Epidermal melanocyte (primary cell): ENCODE measurements around the gene ARHGAP27.
"Not testable (repeated sequence)": the region's sequence is repeated elsewhere in the genome, so short reads cannot be mapped to it uniquely, and the experiment has no call there.

Experiments used
- DNase-seq: peaks from one replicate; pipeline ENCODE4 v3.0.0; 2011; ENCODE audit warnings: low spot score; ENCODE audit not compliant: insufficient read length

ARHGAP27 gene, protein sequence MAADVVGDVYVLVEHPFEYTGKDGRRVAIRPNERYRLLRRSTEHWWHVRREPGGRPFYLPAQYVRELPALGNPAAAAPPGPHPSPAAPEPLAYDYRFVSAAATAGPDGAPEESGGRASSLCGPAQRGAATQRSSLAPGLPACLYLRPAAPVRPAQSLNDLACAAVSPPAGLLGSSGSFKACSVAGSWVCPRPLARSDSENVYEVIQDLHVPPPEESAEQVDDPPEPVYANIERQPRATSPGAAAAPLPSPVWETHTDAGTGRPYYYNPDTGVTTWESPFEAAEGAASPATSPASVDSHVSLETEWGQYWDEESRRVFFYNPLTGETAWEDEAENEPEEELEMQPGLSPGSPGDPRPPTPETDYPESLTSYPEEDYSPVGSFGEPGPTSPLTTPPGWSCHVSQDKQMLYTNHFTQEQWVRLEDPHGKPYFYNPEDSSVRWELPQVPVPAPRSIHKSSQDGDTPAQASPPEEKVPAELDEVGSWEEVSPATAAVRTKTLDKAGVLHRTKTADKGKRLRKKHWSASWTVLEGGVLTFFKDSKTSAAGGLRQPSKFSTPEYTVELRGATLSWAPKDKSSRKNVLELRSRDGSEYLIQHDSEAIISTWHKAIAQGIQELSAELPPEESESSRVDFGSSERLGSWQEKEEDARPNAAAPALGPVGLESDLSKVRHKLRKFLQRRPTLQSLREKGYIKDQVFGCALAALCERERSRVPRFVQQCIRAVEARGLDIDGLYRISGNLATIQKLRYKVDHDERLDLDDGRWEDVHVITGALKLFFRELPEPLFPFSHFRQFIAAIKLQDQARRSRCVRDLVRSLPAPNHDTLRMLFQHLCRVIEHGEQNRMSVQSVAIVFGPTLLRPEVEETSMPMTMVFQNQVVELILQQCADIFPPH

DNA sequence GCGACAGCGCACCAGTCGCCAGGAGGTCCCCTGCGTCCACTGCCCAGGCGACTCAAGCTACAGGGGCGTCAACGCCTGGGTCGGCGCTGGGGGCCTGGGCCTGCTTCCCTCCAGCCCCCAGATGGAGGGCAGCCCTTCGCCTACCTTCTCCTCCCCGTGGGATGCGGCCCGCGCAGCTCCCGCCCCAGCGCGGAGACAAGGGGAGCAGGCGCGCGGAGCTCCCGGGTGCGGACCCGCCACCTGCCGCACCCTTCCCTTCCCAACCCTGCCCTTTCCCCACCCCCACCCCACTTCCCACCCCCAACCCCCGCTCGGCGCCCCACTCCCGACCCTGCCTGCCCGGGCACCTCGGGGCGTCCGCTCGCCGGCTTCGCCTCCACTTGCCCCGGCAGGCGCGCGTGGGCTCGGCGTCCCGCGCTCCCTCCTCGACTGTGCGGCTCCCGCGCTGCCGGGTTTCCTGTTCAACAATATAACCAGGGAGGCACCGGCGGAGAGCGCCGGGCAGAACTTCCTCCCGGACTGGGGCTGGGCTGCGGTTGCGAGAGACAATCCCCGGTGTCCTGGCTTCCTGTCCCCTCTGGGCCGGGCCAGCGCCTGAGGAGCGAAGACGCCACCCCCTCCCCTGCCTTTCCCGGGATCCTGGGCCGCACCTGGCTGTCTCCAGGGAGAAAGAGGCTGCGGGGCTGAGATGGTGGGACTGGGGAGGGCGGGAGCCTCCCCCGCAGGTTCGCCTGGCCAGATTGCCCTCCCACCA, at the start of gene ARHGAP27:
ARHGAP27 (minus strand) TSS at position 466 of the 754 bp plus-strand sequence. CDS start 2,591 bp downstream, outside the sequence.
- no peak for DNase-seq

DNA sequence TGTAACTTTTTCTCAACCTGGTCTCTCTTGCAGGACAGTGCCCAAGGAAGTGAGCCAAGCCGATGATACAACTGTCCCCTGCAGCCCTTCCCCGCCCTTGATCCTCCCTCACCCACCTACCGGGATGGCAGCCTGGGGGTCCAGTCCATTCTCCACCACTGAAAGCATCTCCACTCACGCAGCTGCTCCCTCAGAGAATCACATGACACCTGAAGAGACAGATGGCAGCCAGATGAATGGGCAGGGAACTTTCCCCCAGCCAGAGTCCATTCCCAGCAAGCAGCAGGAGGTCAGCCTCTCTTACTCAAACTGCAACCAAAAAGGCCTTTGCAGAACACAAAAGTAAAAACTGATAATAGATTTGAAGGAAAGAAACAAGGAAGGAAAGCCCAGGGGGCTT, 49.6 kb upstream of the ARHGAP27 start:
- not testable (repeated sequence) for DNase-seq

DNA sequence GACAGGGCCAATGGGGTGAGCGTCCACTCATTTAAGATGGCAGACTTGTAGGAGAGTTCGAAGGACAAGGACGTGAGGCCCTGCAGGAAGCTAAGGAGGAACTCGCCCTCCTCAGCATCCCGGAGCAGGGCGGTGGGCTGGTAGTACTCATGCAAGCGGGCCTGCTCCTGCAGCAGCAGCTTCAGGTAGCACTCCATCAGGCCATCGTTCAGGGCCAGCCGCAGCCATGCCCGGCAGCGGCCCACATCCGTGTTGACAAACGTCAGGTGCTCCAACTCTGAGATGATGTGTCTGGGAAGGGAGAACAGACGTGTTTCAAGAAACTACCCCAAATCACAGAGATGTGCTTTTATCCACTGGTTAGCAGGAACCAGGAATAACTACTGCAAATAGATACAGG, 42.8 kb upstream of the ARHGAP27 start:
- not testable (repeated sequence) for DNase-seq

DNA sequence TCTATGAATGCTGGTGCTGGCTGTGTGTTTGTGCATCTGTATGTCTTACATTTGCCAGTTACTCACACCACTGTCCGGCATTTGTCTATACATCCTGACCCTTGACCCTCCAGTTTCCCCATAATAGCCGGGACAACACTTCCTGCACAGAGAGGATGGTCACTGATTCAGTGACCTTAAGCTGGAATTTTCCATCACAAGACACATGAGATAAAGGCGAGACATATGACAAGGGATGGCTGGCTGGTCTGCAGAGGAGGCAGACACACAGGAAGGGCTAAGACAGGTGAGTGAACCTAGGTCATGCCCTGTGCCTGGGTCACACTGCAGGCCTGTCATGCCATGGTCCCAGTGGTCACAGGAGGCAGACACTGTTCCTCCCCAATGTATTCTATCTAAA, 39.6 kb upstream of the ARHGAP27 start:
- not testable (repeated sequence) for DNase-seq

DNA sequence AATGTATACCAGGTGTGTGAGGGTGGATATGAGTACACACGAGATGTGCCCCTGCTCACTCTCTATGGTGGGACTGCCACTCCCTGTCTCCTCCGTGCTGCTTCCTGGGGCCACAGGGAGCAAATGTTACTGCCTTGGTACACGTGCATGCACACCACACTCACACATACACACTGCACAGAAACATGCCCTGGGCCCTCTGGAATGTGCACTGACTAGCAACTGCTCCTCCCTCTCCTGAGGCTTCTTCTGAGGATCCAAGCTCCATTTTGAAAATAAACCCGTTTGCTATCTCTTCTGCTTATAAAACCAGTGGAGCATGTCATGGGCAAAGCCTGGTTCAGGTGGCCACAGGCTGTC, 36.5 kb upstream of the ARHGAP27 start:
- not testable (repeated sequence) for DNase-seq

DNA sequence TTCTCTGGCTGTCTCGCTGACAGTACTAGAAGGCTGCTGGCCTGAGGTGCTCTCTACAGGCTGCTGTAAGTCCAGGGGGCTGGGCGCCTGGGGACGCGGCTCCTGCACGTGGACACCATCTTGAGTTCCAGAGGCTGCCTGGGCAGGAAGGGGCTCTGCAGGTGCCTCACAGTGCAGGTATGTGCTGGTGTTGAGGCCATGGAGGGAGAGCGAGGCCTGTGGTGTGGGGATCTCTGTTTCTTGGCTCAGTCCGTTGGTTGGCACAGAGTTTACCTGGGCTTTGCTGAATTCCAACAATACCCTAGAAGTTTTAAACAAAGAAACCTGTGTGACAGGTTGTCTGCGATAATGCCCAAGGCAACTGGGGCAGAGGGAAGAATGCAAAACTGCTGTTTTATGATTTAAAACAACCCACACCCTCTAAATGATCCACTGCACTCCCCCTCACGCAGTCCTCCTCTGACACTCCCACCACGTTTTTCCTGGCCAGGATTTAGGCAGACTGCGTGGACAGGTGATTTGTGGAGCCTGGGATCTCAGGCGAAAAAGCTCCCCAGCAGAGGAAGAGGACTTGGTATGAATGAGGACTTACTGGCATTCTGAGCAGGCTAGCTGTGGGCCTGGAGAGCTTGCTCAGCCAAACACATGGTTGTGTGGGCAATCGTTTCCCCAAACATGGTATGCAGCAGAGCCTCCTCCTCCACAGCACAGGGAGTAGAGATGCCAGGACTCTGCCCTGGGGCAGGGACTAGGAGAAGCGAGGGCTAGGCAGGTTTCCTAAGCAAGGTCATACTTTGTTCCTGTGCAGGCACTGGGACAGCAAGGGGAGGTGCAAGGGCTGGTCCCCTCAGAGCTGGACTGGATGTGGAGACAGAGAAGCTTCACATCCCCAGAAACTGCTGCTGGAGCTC, 35.9 kb upstream of the ARHGAP27 start:
- not testable (repeated sequence) for DNase-seq

DNA sequence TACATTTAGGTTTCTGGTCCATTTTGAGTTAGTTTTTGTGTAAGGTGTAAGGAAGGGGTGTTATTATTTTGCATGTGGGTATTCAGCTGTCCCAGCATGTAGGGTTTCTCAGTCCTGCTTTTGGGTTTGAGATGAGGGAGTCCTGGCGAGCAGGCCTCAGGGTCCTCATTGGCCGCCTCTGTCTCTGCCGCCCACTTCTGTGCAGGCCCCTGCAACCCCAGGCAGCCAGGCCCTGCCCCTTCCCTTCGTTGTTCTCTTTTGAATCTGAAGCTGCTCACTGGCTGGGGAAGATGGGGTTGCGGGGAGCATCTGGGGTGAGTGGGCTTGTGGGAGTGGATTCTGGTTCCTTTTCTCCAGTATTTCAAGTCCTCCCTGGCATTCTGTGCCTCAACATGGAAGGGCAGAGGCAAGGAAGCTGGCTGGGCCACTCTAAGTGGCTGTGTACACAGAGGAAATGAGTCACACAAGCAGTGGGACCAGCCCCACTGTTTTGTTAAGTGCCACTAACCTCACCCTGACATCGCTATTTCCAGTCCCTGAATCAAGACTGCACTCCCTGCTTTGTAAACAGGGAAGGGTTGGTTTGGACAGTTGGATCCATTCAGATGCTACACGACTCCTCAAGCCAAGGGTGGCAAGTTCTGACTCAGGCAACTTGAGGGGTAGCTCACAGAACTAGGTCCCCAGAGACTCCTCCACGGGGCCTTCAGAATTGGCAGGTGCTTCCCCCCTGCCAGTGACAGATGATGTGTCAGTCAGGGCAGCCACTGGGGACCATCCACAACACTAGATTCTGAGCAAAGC, 29.1 kb upstream of the ARHGAP27 start:
- DNase-seq = not testable (repeated sequence)

DNA sequence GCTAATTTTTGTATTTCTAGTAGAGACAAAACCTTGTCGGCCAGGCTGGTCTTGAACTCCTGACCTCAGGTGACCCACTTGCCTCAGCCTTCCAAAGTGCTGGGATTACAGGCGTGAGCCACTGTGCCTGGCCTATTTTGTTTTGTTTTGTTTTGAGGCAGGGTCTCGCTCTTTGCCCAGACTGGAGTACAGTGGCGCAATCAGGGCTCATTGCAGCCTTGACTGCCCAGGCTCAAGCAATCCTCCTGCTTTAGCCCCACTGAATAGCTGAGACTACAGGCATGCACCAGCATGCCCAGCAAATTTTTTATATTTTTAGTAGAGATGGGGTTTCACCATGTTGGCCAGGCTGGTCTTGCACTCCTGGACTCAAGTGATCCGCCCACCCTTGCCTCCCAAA, 27.8 kb upstream of the ARHGAP27 start:
- not testable (repeated sequence) for DNase-seq

DNA sequence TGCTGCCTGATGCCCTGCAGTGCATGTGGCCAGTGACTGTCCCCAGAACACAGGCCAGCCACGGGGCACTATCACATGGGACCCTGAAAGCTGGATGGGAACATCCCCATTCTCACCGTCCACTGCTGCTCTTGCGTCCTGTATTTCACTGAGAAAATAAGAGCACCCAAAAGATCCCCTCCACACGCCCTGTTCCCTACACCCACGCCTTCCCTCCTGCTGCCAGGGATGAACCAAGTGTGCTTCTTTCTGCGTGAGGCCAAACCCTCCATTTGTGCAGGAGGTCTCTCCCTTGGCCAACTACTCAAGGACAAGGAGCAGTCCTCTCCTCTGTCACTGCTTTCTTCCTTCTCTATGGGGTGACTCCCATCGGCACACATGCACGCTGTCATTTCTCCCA, 21.7 kb upstream of the ARHGAP27 start:
- not testable (repeated sequence) for DNase-seq

DNA sequence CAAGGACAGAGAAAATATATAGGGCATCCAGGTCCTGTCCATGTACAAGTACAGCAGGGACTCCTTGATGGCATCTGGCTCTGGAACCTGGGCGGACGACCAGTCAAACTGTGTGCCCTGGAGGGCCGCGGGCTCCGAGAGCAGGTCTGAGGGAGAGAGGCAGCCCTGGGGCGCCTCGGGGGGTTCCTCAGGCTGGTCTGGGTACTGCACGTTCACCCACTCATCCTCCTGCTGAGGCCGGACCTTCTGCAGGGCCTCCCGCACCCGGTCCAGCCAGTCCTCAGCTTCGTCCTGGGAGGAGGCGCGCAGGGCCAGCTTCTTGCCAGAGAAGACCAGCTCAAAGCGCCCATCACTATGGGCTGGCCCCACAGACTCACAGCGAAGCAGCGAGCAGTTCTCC, 21.1 kb upstream of the ARHGAP27 start:
- not testable (repeated sequence) for DNase-seq

DNA sequence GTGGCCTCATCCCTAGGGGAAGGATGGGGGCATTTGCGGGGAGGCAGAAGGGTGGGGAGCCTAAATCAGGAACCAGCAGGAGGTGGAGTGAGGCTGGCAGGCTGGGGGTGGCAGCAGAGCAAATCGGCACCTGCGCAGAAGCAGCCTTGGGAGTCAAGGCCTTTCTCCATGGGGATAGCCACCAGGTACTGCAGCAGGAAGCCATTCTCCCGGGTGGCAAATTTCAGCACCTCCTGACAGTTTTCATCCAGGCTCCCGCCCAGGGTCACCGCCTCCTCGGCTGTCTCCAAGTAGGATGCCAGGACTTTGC, 20.5 kb upstream of the ARHGAP27 start:
- DNase-seq = not testable (repeated sequence)

DNA sequence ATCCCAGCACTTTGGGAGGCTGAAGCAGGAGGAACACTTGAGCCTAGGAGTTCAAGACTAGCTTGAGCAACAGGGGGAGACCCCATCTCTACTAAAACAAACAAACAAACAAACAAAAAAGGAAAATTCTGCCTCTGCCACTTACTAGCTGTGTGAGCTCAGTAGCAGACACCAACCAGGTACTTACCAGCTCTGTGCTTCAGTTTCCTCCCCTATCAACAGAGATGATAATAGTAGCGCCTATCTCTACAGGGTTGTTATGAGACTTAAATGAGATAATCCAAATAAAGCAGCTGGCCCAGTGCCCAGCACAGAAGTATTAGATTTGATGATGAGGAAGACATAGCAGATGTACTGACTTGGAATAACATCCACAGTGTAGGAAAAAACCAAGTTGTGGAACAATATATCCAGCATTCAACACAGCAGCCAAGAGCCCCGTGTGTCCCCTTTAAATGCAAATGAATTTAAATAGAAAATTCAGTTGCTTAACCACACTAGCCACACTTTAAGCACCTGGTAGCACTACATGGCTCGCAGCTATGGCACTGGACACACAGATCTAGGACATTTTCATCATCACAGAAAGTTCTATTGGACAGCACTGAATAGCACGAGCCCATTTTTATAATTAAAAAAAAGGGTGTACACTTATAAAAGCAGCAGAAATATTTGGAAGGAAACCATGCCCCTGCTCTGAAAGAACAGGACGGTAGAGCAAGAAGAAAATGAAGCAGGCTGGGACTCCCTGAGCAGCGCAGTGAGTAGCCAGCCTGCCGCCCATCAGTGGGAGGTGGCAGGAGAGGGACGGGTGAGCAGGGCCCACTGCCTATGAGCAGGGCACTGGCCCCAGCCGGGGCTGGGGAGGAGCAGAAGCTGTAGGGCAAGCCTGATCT, 19.9 kb upstream of the ARHGAP27 start:
- not testable (repeated sequence) for DNase-seq

DNA sequence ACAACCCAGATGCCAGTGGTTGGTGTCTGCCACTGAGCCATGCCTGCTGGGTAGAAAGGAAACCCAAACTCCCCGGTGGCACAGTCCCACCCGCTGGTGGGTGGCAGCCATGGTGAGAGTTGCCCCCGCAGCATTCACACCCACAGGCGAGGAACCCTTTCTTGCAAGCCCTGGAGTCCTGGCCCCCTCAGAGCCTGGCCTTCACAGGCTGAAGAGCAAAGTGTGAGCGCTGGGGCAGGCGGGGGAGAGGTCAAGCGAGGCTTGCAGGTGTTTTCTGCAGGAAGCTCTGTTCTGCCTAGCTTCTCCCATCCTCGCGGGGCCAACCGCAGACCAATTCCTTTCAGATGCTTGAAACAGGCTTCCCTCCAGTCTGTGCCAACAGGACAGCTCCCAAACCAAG, 19.0 kb upstream of the ARHGAP27 start:
- DNase-seq = not testable (repeated sequence)

DNA sequence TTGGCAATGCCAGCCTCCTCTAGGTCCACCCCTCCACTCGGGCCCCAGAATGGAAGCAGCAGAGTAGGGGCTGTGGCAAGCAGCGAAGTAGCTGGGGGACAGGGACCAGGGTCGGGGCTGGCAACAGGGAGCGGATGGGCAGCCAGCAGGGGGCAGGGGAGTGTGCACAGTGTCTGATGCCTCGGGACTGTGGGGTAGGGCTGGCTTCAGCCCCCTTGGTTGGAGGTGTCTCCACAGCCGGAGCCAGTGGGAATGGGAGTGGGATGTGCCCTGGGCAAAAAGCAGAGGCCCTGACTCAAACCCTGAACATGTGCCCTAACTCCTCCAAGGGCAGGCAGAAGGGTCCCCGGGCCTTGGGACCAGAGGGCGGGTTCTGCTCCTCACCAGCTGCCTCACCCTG, 18.5 kb upstream of the ARHGAP27 start:
- no peak for DNase-seq

DNA sequence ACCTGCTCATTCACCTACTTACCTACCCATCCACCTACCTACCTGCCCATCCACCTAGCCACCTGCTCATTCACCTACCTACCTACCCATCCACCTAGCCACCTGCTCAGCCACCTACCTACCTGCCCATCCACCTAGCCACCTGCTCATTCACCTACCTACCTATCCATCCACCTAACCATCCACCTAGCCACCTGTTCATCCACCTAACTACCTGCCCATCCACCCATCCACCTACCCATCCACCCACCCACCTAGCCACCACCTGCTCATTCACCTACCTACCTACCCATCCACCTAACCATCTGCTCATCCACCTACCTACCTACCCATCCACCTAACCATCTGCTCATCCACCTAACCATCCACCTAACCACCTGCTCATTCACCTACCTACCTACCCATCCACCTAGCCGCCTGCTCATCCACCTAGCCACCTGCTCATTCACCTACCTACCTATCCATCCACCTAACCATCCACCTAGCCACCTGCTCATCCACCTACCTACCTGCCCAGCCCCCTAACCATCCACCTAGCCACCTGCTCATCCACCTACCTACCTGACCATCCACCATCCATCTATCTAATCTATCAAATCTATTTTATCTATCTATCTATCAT, 17.1 kb upstream of the ARHGAP27 start:
- not testable (repeated sequence) for DNase-seq

DNA sequence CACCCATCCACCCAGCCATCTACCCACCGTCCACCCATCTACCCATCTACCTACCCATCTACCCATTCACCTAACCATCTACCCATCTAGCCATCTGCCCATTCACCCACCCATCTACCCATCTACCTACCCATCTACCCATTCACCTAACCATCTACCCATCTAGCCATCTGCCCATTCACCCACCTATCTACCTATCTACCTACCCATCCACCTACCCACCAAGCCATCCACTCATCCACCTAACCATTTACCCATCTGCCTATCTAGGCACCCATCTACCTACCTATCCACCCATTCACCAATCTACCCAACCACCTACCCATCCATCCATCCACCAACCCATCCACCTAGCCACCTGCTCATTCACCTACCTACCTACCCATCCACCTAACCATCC, 16.6 kb upstream of the ARHGAP27 start:
- not testable (repeated sequence) for DNase-seq

DNA sequence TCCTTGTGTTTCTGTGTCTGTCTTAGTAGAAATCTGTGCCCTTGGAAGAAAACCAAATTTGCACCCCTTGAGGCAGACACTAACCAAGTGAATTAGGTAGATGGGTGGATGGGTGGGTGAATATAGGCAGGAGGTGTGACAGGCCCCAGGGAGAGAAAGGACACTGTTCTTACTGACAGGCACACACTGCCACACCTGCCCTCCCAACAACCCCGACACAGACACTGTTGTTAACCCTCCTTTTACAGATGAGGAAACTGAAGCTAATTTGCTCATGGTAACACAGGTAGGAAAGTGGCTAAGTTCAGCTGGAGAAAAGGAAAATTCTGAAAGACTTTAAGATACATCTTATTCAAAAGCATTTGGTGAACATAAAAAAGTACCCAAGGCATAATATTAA, 15.8 kb upstream of the ARHGAP27 start:
- not testable (repeated sequence) for DNase-seq

DNA sequence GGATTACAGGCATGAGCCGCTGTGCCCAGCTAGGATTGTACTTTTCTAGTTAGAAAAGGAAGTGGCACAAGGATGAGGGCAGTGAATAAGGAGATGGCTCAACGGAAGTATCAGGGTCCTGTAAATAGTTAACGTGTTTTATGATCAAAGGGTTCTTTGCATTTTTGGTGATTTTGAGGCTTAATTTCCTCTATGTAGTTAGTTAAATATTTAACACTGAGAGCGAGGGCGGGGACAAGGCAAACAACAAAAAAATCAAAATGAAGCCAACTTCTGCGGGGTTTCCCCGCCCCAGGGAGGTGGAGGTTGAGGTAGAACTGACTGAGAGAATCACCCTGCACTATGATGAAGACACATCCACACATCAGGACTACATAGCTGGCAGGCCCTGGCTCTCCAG, 15.4 kb upstream of the ARHGAP27 start:
- DNase-seq = not testable (repeated sequence)
